ENCODE results near the gene CST9. TPM values are rescaled to one million over a fixed set of nuclear protein-coding genes. Genes with fewer than 3 reads are reported as not detected.

Gene CST9, protein sequence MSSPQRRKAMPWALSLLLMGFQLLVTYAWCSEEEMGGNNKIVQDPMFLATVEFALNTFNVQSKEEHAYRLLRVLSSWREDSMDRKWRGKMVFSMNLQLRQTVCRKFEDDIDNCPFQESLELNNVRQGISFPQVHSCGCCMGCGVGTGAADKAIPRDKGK
- total RNA-seq (2021): not detected in 2 replicates
- long read RNA-seq: 0 reads

DNA sequence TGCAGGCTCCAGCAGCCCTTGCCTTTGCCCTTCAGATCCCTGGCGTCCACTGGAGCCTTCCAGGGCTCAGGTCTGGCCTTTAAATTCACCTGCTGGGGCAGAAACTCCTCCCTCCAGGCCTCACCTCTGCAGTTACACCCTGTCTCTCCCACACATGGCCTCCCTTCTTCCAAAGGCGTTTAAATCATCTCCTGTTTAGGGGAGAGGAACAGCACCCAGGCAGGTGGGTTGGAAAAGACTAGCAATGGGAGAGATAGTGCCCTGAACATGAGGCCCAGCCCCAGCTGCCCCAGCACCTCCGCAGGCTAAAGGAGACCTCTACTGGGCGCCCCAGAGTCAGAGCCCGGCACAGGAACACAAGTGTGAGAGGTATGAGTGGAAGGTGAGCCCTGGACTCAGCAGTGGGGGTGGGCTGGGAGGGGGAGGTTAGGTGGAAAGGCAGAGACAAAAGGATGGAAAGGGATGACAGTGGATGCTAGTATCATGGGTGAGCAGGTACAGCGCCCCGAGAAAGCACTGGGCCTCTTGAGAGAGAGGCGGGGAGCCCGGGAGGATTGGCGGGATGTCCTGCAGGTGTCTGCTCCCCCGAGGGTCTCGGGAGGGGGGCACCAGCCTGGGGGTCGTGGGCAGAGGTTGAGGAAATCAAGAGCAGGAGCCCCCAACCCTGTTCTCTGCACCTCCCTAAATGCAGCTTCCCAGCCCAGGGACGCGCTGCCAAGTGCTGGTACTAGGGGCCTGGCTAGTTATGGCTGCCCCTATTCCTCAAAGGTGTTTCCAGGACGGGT is at the start of gene CST9:
TSS of gene CST9 (minus strand) at position 51 of the 785 bp plus-strand sequence. CDS start 53 bp downstream, outside the sequence.
- Histone ChIP-seq H4K91ac (ENCODE audit: insufficient read length, low read depth, low read length) (no peak within 1 kb of the TSS), H3K27me3 (ENCODE audit: insufficient read depth, low read length) (no peaks in the 10 kb centered on the region), H3K23ac (ENCODE audit: insufficient read length, low read depth, low read length) (no peak within 1 kb of the TSS), H3K4ac (ENCODE audit: low read depth, low read length) (no peak within 1 kb of the TSS), H2BK5ac (ENCODE audit: insufficient read length, low read length) (no peak within 1 kb of the TSS), H2BK20ac (ENCODE audit: low read depth, low read length, poor library complexity, severe bottlenecking) (no peak within 1 kb of the TSS), H4K8ac (replicated peaks; ENCODE audit: insufficient read length, low read depth, low read length) (no peak within 1 kb of the TSS), H3T11ph (ENCODE audit: low read length) (no peak within 1 kb of the TSS), H3K23me2 (ENCODE audit: insufficient read length, low read depth, low read length, poor library complexity, severe bottlenecking) (no peaks in the 10 kb centered on the region), H2BK15ac (ENCODE audit: low read depth, low read length) (no peak within 1 kb of the TSS), H3K4me1 (ENCODE audit: insufficient read depth, low read length) (peaks cover 4% of the 10 kb centered on the region), H4K5ac (ENCODE audit: insufficient read length, low read depth, low read length) (no peak within 1 kb of the TSS), H3K4me2 (ENCODE audit: insufficient read depth, insufficient read length, low read length) (no peak within 1 kb of the TSS), H2BK12ac (ENCODE audit: insufficient read length, low read depth, low read length) (no peak within 1 kb of the TSS), H3K9ac (ENCODE audit: extremely low read depth, insufficient read length, low read length) (no peak within 1 kb of the TSS), H2AFZ (ENCODE audit: low read length) (no peak within 1 kb of the TSS), H4K20me1 (ENCODE audit: control insufficient read depth, insufficient read depth, insufficient read length) (no peaks in the 10 kb centered on the region), H3K18ac (ENCODE audit: insufficient read length, low read depth, low read length) (no peak within 1 kb of the TSS), H3K56ac (ENCODE audit: insufficient read length, low read depth, low read length) (no peak within 1 kb of the TSS), H3K79me2 (ENCODE audit: insufficient read depth, low read length) (no peaks in the 10 kb centered on the region), H3K9me3 (ENCODE audit: control insufficient read depth, low read depth, low read length) (no peaks in the 10 kb centered on the region), H2AK5ac (ENCODE audit: insufficient read length, low read length) (no peak within 1 kb of the TSS), H3K14ac (ENCODE audit: insufficient read depth, low read length) (no peak within 1 kb of the TSS), H3K79me1 (ENCODE audit: insufficient read depth, low read depth, low read length, poor library complexity, severe bottlenecking) (no peaks in the 10 kb centered on the region), H2BK120ac (ENCODE audit: low read depth, low read length, poor library complexity, severe bottlenecking) (no peak within 1 kb of the TSS), H3K27ac (ENCODE audit: insufficient read length, low read depth, low read length) (no peak within 1 kb of the TSS)
- Mint-ChIP-seq H3K27ac (no peak within 1 kb of the TSS; a peak in 1 of 7 replicates), H3K4me1 (peaks cover 24 to 29% of the 10 kb centered on the region in 2 experiments), H3K4me3 (no peak within 1 kb of the TSS), H3K9me3 (no peaks in the 10 kb centered on the region), H3K36me3 (ENCODE audit: insufficient read depth in 1 of 3, low read depth in 3 of 3) (no peaks in the 10 kb centered on the region; a peak in 1 of 7 replicates), H3K27me3 (ENCODE audit: low read depth) (peaks cover 16% of the 10 kb centered on the region)
- WGBS (ENCODE audit: extremely low coverage, insufficient read length, low lambda C conversion rate): no CpG with 5 or more reads among the region's 16 CpGs
- TF ChIP-seq, protein P1, sequence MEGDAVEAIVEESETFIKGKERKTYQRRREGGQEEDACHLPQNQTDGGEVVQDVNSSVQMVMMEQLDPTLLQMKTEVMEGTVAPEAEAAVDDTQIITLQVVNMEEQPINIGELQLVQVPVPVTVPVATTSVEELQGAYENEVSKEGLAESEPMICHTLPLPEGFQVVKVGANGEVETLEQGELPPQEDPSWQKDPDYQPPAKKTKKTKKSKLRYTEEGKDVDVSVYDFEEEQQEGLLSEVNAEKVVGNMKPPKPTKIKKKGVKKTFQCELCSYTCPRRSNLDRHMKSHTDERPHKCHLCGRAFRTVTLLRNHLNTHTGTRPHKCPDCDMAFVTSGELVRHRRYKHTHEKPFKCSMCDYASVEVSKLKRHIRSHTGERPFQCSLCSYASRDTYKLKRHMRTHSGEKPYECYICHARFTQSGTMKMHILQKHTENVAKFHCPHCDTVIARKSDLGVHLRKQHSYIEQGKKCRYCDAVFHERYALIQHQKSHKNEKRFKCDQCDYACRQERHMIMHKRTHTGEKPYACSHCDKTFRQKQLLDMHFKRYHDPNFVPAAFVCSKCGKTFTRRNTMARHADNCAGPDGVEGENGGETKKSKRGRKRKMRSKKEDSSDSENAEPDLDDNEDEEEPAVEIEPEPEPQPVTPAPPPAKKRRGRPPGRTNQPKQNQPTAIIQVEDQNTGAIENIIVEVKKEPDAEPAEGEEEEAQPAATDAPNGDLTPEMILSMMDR (conservative IDR thresholded peaks at IDR 0.05): no peak
- no peak for DNase-seq
